Activated CD8-positive, alpha-beta memory T cell treated with anti-CD3 and anti-CD28 coated beads for 1 hour (primary cell): Measurements from ENCODE around the gene CABLES2.

Experiments
- DNase-seq, 2 donors: peaks; one replicate each; pipeline ENCODE4 v3.0.0-alpha.2; 2020; ENCODE audit warnings: low read depth in 1 of 2; ENCODE audit errors: extremely low read depth in 1 of 2

The CABLES2 gene

GRCh38 chr20:62420846-62421715 is 14.0 kb upstream of the CABLES2 start:
- no peak for DNase-seq

GRCh38 chr20:62419759-62420158 is 12.7 kb upstream of the CABLES2 start:
- no peak for DNase-seq

- DNase-seq = no peak
These were observed 11.8 kb upstream of the CABLES2 start for GRCh38 chr20:62418709-62419487.

GRCh38 chr20:62417981-62418708 is 11.1 kb upstream of the CABLES2 start:
- DNase-seq = no peak

GRCh38 chr20:62416651-62417637 is 9.9 kb upstream of the CABLES2 start:
- no peak for DNase-seq

GRCh38 chr20:62415354-62416111 is 8.4 kb upstream of the CABLES2 start:
- no peak for DNase-seq

- DNase-seq = no peak
These were observed 6.9 kb upstream of the CABLES2 start for GRCh38 chr20:62413896-62414481.

GRCh38 chr20:62413025-62413570 is 6.0 kb upstream of the CABLES2 start:
- no peak for DNase-seq

- no peak for DNase-seq
These were observed 5.3 kb upstream of the CABLES2 start for GRCh38 chr20:62412194-62413024.

GRCh38 chr20:62411479-62412193 is 4.6 kb upstream of the CABLES2 start:
- no peak for DNase-seq

GRCh38 chr20:62410746-62411478 is 3.8 kb upstream of the CABLES2 start:
- no peak for DNase-seq

- no peak for DNase-seq
These were observed 3.1 kb upstream of the CABLES2 start for GRCh38 chr20:62409931-62410745.

- no peak for DNase-seq
These were observed 2.2 kb upstream of the CABLES2 start for GRCh38 chr20:62409086-62409853.

- DNase-seq = no peak
These were observed 1.6 kb upstream of the CABLES2 start for GRCh38 chr20:62408640-62409039.

- DNase-seq = no peak
These were observed 970 bp upstream of the CABLES2 start for GRCh38 chr20:62408055-62408454.
